ENCODE results near the gene NHS. TPM values are rescaled to one million over a fixed set of nuclear protein-coding genes. Genes with fewer than 3 reads are reported as not detected.

Gene NHS
- total RNA-seq, 1 donor from 2014 or later = 8.6 TPM

DNA sequence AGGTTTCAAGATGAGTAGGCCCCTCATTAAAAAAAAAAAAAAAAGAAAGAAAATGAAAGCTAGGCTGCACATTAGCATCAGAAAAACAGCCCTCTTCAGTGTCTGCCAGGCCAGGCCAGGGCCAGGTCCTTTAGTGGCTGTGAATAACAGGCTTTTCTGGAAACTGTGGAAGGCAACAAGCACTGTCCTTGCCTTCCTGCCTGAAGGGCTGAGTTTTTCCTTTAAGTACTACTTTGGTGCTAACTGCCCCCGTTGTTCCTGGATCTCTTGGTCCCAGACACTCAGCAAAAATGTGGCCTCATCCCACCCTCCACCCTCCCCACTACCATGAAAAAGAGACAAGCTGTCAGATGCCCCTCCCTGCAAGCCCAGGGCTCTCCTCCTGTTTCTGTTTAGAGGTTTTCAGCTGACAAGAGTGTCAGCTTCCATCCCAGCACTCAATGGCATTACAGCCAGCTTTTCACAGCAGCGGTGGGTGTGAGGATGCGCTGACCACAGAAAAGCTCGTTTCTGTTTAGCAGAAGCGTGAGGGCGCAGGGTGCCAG is 174.2 kb downstream of the NHS start:
- DNase-seq (ENCODE audit: low read depth) = no peak
- Histone ChIP-seq H3K4me3 (ENCODE audit: low read depth, low read length) (no peak overlapping the region), H3K36me3 (ENCODE audit: control insufficient read depth, insufficient read depth, low read length) (no peaks in the 10 kb centered on the region), H3K27me3 (ENCODE audit: control insufficient read depth, insufficient read depth, low read length) (no peaks in the 10 kb centered on the region)
- TF ChIP-seq, protein P1, sequence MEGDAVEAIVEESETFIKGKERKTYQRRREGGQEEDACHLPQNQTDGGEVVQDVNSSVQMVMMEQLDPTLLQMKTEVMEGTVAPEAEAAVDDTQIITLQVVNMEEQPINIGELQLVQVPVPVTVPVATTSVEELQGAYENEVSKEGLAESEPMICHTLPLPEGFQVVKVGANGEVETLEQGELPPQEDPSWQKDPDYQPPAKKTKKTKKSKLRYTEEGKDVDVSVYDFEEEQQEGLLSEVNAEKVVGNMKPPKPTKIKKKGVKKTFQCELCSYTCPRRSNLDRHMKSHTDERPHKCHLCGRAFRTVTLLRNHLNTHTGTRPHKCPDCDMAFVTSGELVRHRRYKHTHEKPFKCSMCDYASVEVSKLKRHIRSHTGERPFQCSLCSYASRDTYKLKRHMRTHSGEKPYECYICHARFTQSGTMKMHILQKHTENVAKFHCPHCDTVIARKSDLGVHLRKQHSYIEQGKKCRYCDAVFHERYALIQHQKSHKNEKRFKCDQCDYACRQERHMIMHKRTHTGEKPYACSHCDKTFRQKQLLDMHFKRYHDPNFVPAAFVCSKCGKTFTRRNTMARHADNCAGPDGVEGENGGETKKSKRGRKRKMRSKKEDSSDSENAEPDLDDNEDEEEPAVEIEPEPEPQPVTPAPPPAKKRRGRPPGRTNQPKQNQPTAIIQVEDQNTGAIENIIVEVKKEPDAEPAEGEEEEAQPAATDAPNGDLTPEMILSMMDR (IDR thresholded peaks at IDR 0.05; ENCODE audit: insufficient read depth, low read length, poor library complexity, severe bottlenecking) = no peak

DNA sequence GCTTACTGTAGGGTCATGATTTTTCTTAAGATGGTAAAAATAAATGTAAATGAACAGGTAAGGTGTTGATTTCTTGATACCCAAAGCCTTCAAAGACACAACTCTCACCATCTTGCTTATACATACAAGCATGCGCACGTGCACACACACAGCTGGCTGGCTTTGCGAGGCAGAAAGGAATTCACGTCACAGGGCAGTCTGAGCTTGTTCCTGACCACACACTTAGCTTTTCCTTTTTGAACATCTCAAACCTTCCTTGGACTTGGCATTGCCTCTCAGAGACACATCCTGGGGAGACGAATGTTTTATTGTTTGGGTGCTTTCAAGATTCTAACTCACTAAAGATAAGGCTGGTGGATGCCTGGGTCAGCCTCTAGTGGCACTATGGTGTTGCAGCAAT is 175.0 kb downstream of the NHS start:
- TF ChIP-seq, protein P1 (IDR thresholded peaks at IDR 0.05; ENCODE audit: insufficient read depth, low read length, poor library complexity, severe bottlenecking) = no peak
- Histone ChIP-seq H3K4me3 (ENCODE audit: low read depth, low read length) (no peak overlapping the region), H3K27me3 (ENCODE audit: control insufficient read depth, insufficient read depth, low read length) (no peaks in the 10 kb centered on the region), H3K36me3 (ENCODE audit: control insufficient read depth, insufficient read depth, low read length) (no peaks in the 10 kb centered on the region)
- DNase-seq (ENCODE audit: low read depth) = no peak

DNA sequence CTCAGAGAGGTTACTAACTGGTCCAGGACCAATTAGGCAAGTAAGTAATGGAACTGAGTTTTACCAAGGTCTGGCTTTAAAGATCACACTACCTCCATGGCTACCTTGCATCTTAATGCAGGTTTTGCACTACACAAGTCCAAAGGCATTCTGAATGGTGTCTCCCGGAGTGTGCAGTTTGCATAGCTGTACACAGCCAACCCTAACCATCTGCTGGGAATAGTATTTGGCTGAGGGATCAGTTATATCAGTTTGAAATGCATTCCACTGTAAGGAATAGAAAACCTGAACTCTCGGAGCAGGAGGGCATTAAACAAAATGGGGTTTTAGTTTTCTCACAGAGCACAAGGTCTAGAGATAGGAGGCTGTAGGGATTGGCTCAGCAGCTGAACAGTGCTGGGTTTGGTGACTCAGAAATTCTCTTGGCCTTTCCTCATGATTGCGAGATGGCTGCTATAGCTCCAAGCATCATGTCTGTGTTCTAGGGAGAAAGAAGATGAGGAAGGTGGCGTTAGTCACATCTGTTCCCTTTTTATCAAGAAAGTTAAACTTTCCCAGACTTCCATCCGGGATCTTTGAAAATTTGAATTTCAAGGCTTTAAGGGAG is 177.1 kb downstream of the NHS start:
- no peaks in the 10 kb centered on the region for H3K27me3 ChIP-seq (ENCODE audit: control insufficient read depth, insufficient read depth, low read length)
- DNase-seq (ENCODE audit: low read depth) = no peak
- no peaks in the 10 kb centered on the region for H3K36me3 ChIP-seq (ENCODE audit: control insufficient read depth, insufficient read depth, low read length)
- no peak overlapping the region for H3K4me3 ChIP-seq (ENCODE audit: low read depth, low read length)
- TF ChIP-seq, protein P1 (IDR thresholded peaks at IDR 0.05; ENCODE audit: insufficient read depth, low read length, poor library complexity, severe bottlenecking) = no peak

DNA sequence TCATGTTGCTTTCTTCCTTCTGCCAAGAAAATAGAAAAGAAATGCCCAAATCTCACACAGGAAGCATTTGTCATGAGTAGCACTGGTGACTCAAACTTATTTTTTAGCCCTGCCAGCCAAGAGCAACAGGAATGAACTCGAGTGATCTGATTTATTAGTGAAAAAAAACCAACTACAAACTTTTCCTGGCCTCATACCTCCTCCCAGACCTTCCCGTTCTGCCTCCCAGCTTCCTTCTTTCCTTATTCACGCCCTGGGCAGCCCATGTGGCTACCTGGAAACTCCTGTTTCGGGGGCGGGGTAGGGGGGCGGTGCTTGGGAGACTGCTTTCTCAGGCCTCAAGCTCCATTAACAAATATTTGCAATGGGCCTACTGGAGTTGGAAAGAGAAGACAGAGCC is 178.5 kb downstream of the NHS start:
- Histone ChIP-seq H3K4me3 (ENCODE audit: low read depth, low read length) (no peak overlapping the region), H3K36me3 (ENCODE audit: control insufficient read depth, insufficient read depth, low read length) (no peaks in the 10 kb centered on the region), H3K27me3 (ENCODE audit: control insufficient read depth, insufficient read depth, low read length) (no peaks in the 10 kb centered on the region)
- no peak for DNase-seq (ENCODE audit: low read depth)
- TF ChIP-seq, protein P1 (IDR thresholded peaks at IDR 0.05; ENCODE audit: insufficient read depth, low read length, poor library complexity, severe bottlenecking) = no peak

DNA sequence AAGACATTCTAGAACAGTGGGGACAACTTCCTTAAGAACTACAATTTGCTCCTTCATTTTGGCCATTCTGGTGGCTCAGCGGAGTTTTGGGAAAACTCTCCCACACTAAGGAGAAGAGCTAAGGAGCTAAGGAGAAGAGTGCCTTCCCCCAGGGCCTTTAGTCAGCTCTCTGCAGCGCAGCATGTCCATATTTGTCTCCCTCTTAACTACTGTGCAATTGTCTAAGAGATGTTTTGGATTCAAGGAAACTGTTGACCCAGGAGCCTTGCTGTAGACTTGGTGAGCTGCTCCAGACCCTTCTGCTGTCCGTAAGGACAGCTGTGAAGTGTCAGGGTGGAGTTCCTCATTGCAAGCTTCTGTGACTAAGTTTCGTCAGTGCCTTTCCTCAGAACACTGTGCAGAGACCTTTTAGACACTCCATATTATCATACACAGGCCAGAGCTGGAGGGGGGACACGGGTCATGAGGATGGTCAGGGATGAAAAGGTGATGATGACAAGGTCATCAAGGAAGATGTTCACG is 179.0 kb downstream of the NHS start:
- Histone ChIP-seq H3K27me3 (ENCODE audit: control insufficient read depth, insufficient read depth, low read length) (no peaks in the 10 kb centered on the region), H3K4me3 (ENCODE audit: low read depth, low read length) (no peak overlapping the region), H3K36me3 (ENCODE audit: control insufficient read depth, insufficient read depth, low read length) (no peaks in the 10 kb centered on the region)
- TF ChIP-seq, protein P1 (IDR thresholded peaks at IDR 0.05; ENCODE audit: insufficient read depth, low read length, poor library complexity, severe bottlenecking) = no peak
- no peak for DNase-seq (ENCODE audit: low read depth)

DNA sequence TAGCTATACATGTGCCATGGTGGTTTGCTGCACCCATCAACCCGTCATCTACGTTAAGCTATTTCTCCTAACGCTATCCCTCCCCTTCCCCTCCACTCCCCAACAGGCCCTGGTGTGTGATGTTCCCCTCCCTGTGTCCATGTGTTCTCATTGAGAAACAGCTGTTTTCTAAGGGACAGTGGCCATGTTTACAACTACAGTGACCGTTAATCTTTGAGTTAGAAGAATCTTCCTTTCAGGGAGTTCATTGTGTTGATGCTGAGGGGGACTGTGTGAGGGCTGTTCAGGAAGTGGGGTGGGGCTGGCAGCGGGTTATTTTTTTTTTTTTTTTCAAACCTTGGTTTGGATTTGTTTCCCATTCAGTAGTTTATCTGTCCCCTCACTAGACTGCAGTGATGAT is 179.9 kb downstream of the NHS start:
- H3K36me3 ChIP-seq (ENCODE audit: control insufficient read depth, insufficient read depth, low read length) = no peaks in the 10 kb centered on the region
- TF ChIP-seq, protein P1 (IDR thresholded peaks at IDR 0.05; ENCODE audit: insufficient read depth, low read length, poor library complexity, severe bottlenecking) = no peak
- no peak for DNase-seq (ENCODE audit: low read depth)

More for the DNA sequence above, 179.9 kb downstream of the NHS start:
- Histone ChIP-seq H3K4me3 (ENCODE audit: low read depth, low read length) (no peak overlapping the region), H3K27me3 (ENCODE audit: control insufficient read depth, insufficient read depth, low read length) (no peaks in the 10 kb centered on the region)

All from kidney epithelial cell (primary cell).